ENCODE data around the gene RAB38.

DNA sequence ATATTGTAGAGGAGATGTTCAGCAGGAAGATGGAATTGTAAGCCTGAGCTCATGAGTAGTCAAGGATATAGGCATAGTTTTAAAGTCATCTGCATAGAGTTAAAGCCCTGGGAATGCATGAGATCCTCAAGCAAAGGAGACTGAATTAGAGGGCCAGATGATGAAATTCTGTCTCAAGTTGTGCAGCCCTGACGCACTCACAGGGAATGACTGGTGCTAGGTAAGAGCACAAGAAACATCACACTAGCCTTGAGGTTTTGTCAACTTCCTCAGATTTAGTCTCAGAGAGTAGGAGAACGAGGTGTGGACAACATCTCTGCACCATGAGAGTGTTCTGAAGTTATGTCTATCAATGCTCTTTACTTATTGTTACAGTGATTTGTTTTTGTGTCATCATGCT lies 5.8 kb downstream of the RAB38 start:
- no peak for TF ChIP-seq FOXK2 (IDR thresholded peaks at IDR 0.05)
- TF ChIP-seq ELF4 (IDR thresholded peaks at IDR 0.05) = no peak
- TF ChIP-seq BHLHE40 (IDR thresholded peaks at IDR 0.05; ENCODE audit: borderline replicate concordance) = no peak
- TF ChIP-seq SP1 (IDR thresholded peaks at IDR 0.05) = no peak
- no peak for TF ChIP-seq TARDBP (IDR thresholded peaks at IDR 0.05)
- no peak for TF ChIP-seq HDGF (IDR thresholded peaks at IDR 0.05; ENCODE audit: borderline replicate concordance)
- no peak for TF ChIP-seq LEF1 (IDR thresholded peaks at IDR 0.05; ENCODE audit: borderline replicate concordance)
- TF ChIP-seq, protein P1, sequence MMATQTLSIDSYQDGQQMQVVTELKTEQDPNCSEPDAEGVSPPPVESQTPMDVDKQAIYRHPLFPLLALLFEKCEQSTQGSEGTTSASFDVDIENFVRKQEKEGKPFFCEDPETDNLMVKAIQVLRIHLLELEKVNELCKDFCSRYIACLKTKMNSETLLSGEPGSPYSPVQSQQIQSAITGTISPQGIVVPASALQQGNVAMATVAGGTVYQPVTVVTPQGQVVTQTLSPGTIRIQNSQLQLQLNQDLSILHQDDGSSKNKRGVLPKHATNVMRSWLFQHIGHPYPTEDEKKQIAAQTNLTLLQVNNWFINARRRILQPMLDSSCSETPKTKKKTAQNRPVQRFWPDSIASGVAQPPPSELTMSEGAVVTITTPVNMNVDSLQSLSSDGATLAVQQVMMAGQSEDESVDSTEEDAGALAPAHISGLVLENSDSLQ (IDR thresholded peaks at IDR 0.05) = no peak
- TF ChIP-seq L3MBTL2 (conservative IDR thresholded peaks at IDR 0.05) = no peak
- no peak for TF ChIP-seq SUZ12 (IDR thresholded peaks at IDR 0.05)
- TF ChIP-seq FOXA1 (IDR thresholded peaks at IDR 0.05) = no peak
- no peak for TF ChIP-seq NFRKB (IDR thresholded peaks at IDR 0.05)
- TF ChIP-seq CTBP1 (IDR thresholded peaks at IDR 0.05; ENCODE audit: borderline replicate concordance) = no peak
- TF ChIP-seq FOXM1 (IDR thresholded peaks at IDR 0.05; ENCODE audit: borderline replicate concordance) = no peak
